Panc1 (cell line): Measurements from ENCODE around the gene TMOD1. TPM values are rescaled to one million over a fixed set of nuclear protein-coding genes. Genes with fewer than 3 reads are reported as not detected.

ENCODE experiments used
- ATAC-seq: fragments of 200-7000 bp; cut with Tn5 transposase; 2 replicates; pipeline ENCODE4 v1.9.1; 2020; ENCODE audit warnings: mild to moderate bottlenecking, moderate library complexity
- BruUV-seq: library from RNA; stranded (reverse); fragments of 400-500 nt; replicated peaks from 2 replicates; lab custom pipeline; 2021; lab: Mats Ljungman, UMichigan
- CTCF ChIA-PET: fragments of 300-600 bp; sonication (Branson Sonifier 250); formaldehyde crosslinking; loops from one replicate; lab custom pipeline; 2022; ENCODE audit warnings: antibody characterized with exemption; lab: Charles Lee
- POLR2A ChIA-PET: fragments of 300-600 bp; sonication (Branson Sonifier 250); formaldehyde crosslinking; loops from one replicate; lab custom pipeline; 2022; ENCODE audit warnings: antibody characterized with exemption; lab: Charles Lee
- DNase-seq: peaks from one replicate; pipeline ENCODE4 v3.0.0-alpha.2; 2010; ENCODE audit warnings: low read depth, low spot score
- H3K27ac ChIP-seq: 2 replicates; pipeline ENCODE4 v1.5.1; 2011; ENCODE audit warnings: mild to moderate bottlenecking, low read length, inconsistent platforms
- H3K27me3 ChIP-seq: fragments of 200-500 bp; sonication (Bioruptor generic); 2 replicates; pipeline ENCODE4 v1.6.0; 2014; ENCODE audit warnings: low read length, inconsistent platforms; ENCODE audit not compliant: control insufficient read depth, insufficient read depth
- H3K36me3 ChIP-seq: fragments of 200-500 bp; sonication (Bioruptor generic); 2 replicates; pipeline ENCODE4 v1.5.1; 2014; ENCODE audit warnings: inconsistent platforms, mild to moderate bottlenecking, low read length, moderate library complexity; ENCODE audit not compliant: control insufficient read depth, insufficient read depth
- H3K4me1 ChIP-seq: 2 replicates; pipeline ENCODE4 v1.5.1; 2011; ENCODE audit warnings: inconsistent platforms, mild to moderate bottlenecking, low read length, moderate library complexity; ENCODE audit not compliant: control insufficient read depth, insufficient read depth
- H3K4me3 ChIP-seq, 2 experiments: 2 replicates each; pipeline ENCODE4 v1.5.1; 2011 to 2012; ENCODE audit warnings: low read depth in 2 of 2, low read length in 2 of 2, mild to moderate bottlenecking in 2 of 2, inconsistent platforms in 1 of 2, moderate library complexity in 1 of 2
- H3K9me3 ChIP-seq: fragments of 200-500 bp; sonication (Bioruptor generic); 2 replicates; pipeline ENCODE4 v1.5.1; 2014; ENCODE audit warnings: low read depth, mild to moderate bottlenecking, inconsistent platforms, low read length, moderate library complexity; ENCODE audit not compliant: control insufficient read depth, insufficient read depth
- CTCF ChIP-seq: fragments of 450-650 bp; IDR thresholded peaks from 2 replicates; pipeline ENCODE4 v1.5.1; 2017; ENCODE audit warnings: mild to moderate bottlenecking
- POLR2AphosphoS5 ChIP-seq: IDR thresholded peaks from 2 replicates; pipeline ENCODE4 v1.6.1; 2012; ENCODE audit warnings: mild to moderate bottlenecking, low read depth, low read length, moderate library complexity
- SIN3A ChIP-seq: IDR thresholded peaks from 2 replicates; pipeline ENCODE4 v1.6.1; 2012; ENCODE audit warnings: low read depth, mild to moderate bottlenecking, low read length, moderate library complexity, borderline replicate concordance; ENCODE audit not compliant: insufficient read depth
- TCF7L2 ChIP-seq: IDR thresholded peaks from 2 replicates; pipeline ENCODE4 v1.6.1; 2011; ENCODE audit warnings: mild to moderate bottlenecking, low read depth, low read length, inconsistent platforms
- in situ Hi-C: cut with HindIII; loops from 2 replicates; pipeline ENCODE4 v1.10.0; 2016; ENCODE audit warnings: low sequenced_read_pairs, low pct_unique_long_range_greater_than_20kb
- intact Hi-C: fragments of 100-400 bp; cut with micrococcal nuclease; formaldehyde crosslinking; loops from one replicate; pipeline ENCODE4 v1.10.0; 2022; ENCODE audit not compliant: unreplicated experiment
- total RNA-seq: library from RNA; stranded (reverse); gene quantifications from one replicate; pipeline ENCODE4 v1.2.1, GENCODE V29; 2021; ENCODE audit not compliant: unreplicated experiment
- TF ChIP-seq, protein P1 (sequence below), 2 experiments: IDR thresholded peaks; 2 replicates each; pipeline ENCODE4 v1.6.1; 2011 to 2012; ENCODE audit warnings: low read depth in 2 of 2, control low read depth in 1 of 2, low read length in 1 of 2, mild to moderate bottlenecking in 1 of 2, moderate library complexity in 1 of 2; ENCODE audit not compliant: insufficient read depth in 1 of 2

Gene TMOD1
- total RNA-seq, 1 experiment from 2014 or later, result 1.4 TPM

DNA sequence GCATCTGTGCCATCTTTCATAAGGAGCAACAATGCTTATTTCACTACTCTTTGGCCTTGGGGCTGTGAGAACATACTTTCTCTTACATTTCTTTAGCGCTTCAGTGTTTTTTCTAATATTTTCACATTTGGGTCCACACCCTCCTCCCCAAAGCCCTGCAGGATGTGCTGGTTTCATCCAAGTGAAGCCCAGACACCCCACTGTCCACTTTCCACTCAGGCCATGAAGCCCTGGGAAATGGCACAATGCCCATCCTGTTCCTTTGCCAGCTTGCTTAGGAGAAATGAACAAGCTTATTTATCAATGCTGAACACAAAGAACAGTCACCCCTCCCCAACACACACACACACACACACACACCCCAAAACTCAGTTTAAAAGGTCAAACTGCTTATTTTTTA lies 17.3 kb upstream of the TMOD1 start:
- in situ Hi-C loops (no loop called here), intact Hi-C loops (no loop called here)
- H3K4me3 ChIP-seq, result no peak overlapping the region
- POLR2A ChIA-PET, result no interaction called here
- no peaks in the 10 kb centered on the region for H3K27me3 ChIP-seq
- no peaks in the 10 kb centered on the region for H3K4me1 ChIP-seq
- H3K36me3 ChIP-seq, result no peaks in the 10 kb centered on the region
- BruUV-seq, result no TSS peak
- CTCF ChIA-PET, result no interaction called here
- ATAC-seq, result no peak
- TF ChIP-seq, protein P1, sequence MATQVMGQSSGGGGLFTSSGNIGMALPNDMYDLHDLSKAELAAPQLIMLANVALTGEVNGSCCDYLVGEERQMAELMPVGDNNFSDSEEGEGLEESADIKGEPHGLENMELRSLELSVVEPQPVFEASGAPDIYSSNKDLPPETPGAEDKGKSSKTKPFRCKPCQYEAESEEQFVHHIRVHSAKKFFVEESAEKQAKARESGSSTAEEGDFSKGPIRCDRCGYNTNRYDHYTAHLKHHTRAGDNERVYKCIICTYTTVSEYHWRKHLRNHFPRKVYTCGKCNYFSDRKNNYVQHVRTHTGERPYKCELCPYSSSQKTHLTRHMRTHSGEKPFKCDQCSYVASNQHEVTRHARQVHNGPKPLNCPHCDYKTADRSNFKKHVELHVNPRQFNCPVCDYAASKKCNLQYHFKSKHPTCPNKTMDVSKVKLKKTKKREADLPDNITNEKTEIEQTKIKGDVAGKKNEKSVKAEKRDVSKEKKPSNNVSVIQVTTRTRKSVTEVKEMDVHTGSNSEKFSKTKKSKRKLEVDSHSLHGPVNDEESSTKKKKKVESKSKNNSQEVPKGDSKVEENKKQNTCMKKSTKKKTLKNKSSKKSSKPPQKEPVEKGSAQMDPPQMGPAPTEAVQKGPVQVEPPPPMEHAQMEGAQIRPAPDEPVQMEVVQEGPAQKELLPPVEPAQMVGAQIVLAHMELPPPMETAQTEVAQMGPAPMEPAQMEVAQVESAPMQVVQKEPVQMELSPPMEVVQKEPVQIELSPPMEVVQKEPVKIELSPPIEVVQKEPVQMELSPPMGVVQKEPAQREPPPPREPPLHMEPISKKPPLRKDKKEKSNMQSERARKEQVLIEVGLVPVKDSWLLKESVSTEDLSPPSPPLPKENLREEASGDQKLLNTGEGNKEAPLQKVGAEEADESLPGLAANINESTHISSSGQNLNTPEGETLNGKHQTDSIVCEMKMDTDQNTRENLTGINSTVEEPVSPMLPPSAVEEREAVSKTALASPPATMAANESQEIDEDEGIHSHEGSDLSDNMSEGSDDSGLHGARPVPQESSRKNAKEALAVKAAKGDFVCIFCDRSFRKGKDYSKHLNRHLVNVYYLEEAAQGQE (IDR thresholded peaks at IDR 0.05; ENCODE audit: insufficient read depth in 1 of 2, low read depth in 2 of 2, low read length in 1 of 2), result no peak
- TF ChIP-seq CTCF (no peak), TCF7L2 (no peak), POLR2AphosphoS5 (no peak), SIN3A (no peak)
- no peaks in the 10 kb centered on the region for H3K9me3 ChIP-seq
- no peak overlapping the region for H3K27ac ChIP-seq
- DNase-seq, result no peak

- DNase-seq, result no peak
- ChIA-PET CTCF (no interaction called here), POLR2A (no interaction called here)
- BruUV-seq, result no TSS peak
- ATAC-seq, result 0 out of 2 replicates have a peak, but pooled peaks have one; percentile 58
- H3K4me1 ChIP-seq, result no peaks in the 10 kb centered on the region
- no peaks in the 10 kb centered on the region for H3K9me3 ChIP-seq
- no peaks in the 10 kb centered on the region for H3K36me3 ChIP-seq
- H3K4me3 ChIP-seq, result no peak overlapping the region
- TF ChIP-seq SIN3A (no peak), CTCF (peak; percentile 30)
- no peaks in the 10 kb centered on the region for H3K27me3 ChIP-seq
- in situ Hi-C loops, result no loop called here
- no peak overlapping the region for H3K27ac ChIP-seq
- intact Hi-C loops, result no loop called here
These were observed 14.4 kb upstream of the TMOD1 start for GRCh38 chr9:97487107-97487506.
